DOHH2 (cell line): ENCODE data around the gene VILL.

Experiments
- EZH2phosphoT487 ChIP-seq: fragments of 200-600 bp; sonication (generic); IDR thresholded peaks from 2 replicates; pipeline ENCODE4 v1.6.1; 2017; ENCODE audit warnings: borderline replicate concordance, mild to moderate bottlenecking, antibody characterized with exemption, low read length, moderate library complexity, mixed read lengths
- TF ChIP-seq, protein P1 (sequence below): fragments of 200-600 bp; sonication (generic); IDR thresholded peaks from one replicate; pipeline ENCODE4 v1.5.1; 2014; ENCODE audit warnings: antibody characterized with exemption, mild to moderate bottlenecking, low read depth, low read length; ENCODE audit not compliant: poor library complexity, severe bottlenecking

DNA sequence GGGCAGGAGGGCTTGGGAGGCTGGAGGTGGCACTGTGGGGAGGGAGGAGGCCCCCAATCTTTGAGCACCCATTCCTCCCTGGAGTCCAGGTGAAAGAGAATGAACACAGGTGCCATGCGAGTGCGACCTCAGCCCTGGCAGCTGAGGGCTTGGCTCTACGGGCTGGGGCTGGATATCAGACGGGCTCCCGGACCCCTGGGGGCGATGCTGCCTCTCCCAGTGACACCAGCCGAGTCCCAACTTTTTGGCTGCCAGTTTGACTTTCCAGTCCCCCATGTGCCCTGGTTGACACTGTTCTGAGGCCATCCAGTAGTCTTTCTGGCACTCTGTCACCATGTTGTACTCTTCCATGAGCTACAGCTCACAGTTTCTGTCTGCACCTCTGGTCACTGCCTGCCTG lies 1.2 kb downstream of the VILL start:
- TF ChIP-seq, protein P1, sequence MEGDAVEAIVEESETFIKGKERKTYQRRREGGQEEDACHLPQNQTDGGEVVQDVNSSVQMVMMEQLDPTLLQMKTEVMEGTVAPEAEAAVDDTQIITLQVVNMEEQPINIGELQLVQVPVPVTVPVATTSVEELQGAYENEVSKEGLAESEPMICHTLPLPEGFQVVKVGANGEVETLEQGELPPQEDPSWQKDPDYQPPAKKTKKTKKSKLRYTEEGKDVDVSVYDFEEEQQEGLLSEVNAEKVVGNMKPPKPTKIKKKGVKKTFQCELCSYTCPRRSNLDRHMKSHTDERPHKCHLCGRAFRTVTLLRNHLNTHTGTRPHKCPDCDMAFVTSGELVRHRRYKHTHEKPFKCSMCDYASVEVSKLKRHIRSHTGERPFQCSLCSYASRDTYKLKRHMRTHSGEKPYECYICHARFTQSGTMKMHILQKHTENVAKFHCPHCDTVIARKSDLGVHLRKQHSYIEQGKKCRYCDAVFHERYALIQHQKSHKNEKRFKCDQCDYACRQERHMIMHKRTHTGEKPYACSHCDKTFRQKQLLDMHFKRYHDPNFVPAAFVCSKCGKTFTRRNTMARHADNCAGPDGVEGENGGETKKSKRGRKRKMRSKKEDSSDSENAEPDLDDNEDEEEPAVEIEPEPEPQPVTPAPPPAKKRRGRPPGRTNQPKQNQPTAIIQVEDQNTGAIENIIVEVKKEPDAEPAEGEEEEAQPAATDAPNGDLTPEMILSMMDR = no peak
- no peak for TF ChIP-seq EZH2phosphoT487
